HG03025 (cell line): Measurements from ENCODE around the gene HS6ST3.

Experiments used
- ATAC-seq: cut with Tn5 transposase; IDR thresholded peaks from one replicate; pipeline ENCODE4 v1.9.1; 2021; ENCODE audit warnings: mild to moderate bottlenecking, moderate library complexity; ENCODE audit not compliant: unreplicated experiment, low FRiP score

HS6ST3 gene

DNA sequence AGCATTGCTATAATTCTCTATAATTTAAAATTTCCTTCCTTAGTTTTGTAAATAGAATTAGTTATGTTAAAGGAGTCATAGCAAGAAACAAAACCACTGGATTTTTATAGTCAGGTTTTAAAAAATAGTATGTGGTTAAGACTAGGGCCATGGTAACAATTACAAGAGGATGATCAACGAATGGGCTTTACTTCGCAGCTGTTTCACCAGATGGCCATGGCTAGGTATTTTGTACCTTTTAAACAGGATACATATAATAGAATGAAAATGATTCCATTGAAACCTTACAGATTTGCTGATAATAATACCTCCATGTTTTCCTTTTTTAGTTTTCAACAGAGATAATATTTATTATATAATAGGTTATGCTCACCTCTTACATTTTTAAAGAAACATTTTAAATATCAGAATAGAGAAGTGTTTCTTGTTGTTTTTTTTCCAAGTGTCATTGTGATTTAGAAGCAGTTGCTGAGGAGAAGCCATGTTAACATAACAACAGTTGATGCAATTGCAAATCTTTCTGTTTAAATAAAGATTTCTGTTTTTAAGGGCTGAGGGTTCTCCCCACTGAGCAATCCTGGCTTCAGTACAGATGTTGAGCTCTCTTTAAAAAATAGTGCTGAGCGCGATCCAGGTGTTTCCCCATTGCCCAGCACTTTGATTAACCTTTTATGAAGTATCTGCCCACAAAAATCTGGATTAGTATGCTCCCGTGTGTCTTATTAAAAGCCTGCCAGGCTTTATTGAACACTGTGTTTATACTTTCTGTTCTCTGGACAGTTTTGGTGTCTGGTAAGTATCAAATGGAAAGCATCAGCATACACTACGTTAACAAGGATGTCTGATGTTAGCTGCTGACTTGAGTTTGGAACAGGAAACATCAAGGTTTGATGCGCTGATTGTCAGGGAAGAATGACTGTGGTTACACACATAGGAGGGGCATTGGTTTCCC, 205.3 kb downstream of the HS6ST3 start:
- no peak for ATAC-seq

DNA sequence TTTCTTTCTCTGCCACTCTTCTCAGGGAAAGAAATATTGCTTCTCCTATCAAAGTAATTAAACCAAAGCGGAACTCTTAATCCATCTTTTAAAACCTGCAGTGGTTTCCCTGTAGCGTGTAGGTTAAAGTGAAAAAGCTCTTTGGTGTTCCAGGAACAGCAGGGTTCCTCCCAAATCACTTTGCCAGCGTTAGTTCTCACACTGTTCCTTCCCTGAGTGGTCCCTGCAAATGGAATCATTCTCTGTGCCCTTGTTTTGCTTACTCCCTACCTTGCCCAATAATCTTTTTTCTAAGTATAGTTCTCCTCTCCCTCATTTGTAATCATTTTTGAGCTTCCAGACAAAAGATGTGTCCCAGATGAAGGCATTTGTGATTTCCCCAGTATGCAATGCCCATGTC, 207.5 kb downstream of the HS6ST3 start:
- ATAC-seq, result no peak

DNA sequence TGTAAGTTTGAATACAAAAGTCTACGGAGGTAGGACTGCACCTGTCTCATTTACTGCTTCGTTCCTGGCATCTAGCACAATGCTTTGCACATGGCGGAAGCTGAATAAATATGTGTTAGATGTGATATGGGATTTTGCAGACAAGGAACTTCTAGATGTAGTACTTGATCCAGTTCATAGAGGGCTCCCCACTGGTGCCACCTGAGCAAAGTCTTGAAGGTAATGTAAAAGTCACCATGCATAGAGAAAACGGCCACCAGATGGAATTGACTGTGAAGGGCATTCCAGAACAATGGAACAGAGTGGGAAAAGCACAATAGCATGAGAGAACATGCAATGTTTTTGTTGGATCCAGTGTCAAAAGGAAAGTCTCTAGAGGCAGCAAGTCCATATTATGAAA, 209.3 kb downstream of the HS6ST3 start:
- no peak for ATAC-seq

- ATAC-seq, result no peak
Measured at GRCh38 chr13:96308568-96308967, 218.7 kb downstream of the HS6ST3 start.

DNA sequence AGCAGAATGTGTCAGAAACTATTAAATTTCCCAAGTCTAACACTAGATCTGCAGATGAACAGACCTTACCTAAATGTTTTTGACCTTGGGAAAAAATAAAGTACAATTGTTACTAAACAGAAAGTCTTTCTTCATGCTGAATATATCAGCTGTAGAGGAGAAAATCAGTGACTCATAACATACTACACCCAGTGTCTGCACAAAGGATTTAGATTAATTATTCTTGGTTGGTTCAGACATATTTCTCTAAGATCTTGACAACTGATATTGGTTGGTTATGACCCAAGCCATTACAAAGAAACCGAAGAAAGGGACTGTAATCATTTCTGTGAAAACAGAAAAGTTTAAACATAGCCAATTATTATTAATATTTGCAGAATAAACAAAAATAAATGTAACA, 225.1 kb downstream of the HS6ST3 start:
- no peak for ATAC-seq

DNA sequence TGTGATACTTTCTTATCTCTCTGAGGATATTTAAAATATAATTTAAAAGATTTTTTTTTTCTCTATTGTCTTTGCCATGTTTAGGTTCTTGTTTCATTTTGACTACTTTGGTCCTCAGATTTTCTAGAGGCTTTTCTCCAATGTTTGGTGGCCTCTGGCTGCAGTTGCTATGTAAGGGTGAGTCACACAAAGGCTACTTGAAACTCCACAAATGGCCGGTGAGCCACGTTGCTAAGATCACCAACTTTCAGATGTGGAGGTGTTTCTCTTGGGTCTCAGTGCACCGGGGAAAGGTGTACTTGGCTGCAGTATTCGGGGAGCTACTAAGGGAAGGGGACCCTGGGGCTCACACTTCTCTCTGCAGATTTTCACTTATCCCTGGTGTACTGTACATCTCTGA, 248.1 kb downstream of the HS6ST3 start:
- peak; percentile 48 for ATAC-seq

- ATAC-seq, result no peak
Measured at GRCh38 chr13:96342286-96342685, 252.4 kb downstream of the HS6ST3 start.

- ATAC-seq, result no peak
Measured at GRCh38 chr13:96342852-96343465, 253.1 kb downstream of the HS6ST3 start.

DNA sequence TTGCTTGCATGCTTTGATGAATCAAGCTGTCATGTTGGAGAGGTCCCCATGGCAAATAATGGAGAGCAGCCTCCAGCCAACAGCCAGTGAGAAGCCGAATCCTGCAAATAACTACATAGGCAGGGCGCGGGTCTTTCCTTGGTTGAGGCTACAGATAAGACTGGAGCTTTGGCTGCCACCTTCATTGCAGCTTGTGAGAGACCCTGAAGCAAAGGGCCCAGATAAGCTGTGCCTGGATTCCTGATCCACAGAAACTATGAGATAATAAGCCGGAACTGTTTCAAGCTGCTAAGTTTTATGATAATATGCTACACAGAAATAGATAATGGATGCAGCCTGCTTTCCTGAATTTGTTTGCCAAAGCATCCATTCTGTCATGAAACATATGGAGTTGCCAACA, 257.0 kb downstream of the HS6ST3 start:
- no peak for ATAC-seq

DNA sequence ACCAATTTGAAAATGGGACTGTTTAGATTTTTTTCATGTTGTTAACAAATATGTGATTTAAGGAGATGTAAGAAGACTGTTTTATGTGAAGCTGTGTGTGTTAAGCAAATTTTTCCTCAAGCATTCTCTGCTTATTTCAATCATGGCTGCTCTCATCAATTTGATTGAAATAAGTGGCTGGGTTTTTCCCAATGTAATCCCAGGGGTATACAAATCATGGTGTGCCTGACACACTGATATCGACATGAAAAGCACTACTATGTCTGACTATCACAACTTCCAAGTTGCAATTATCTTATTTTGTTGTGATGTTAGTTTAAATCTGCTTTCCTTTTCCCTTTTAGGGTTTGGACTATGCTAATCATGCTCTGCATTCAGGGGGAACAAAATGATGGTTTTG, 283.7 kb downstream of the HS6ST3 start:
- no peak for ATAC-seq

DNA sequence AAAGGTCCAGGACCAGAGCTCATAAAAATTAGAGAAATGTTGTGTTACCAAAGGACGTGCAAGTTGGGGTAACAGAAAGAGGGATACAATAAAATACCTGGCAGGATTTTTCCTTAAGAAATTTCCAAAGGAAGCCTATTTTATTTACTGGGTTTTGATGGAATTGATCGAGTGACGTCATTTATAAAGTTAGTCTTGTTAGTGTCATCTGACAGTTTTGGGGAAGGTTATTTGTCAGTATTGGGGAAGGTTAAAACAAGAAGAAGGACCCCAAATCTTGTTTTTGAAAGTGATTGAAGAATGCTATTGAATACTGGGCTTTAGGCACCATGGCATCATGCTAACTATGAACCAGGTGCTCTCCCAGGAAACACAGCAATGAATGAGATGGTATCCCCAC, 287.9 kb downstream of the HS6ST3 start:
- no peak for ATAC-seq

GRCh38 chr13:96379967-96380366, 290.1 kb downstream of the HS6ST3 start:
- ATAC-seq, result no peak

GRCh38 chr13:96381681-96382080, 291.8 kb downstream of the HS6ST3 start:
- ATAC-seq, result no peak

DNA sequence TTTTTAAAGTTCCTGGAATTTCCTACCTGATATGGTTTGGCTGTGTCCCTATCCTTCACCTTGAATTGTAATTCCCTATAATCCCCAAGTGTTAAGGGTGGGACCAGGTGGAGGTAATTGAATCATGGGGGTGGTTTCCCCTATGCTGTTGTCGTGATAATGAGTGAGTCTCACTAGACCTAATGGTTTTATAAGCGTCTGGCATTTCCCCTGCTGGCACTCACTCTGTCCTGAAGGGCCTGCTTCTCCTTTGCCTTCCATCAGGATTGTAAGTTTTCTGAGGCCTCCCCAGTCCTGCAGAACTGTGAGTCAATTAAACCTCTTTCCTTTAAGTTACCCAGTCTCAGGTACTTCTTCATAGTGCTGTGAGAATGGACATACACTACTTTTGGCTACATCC, 298.7 kb downstream of the HS6ST3 start:
- no peak for ATAC-seq

GRCh38 chr13:96391606-96392005, 301.7 kb downstream of the HS6ST3 start:
- no peak for ATAC-seq

- no peak for ATAC-seq
Measured at GRCh38 chr13:96397807-96398206, 307.9 kb downstream of the HS6ST3 start.

DNA sequence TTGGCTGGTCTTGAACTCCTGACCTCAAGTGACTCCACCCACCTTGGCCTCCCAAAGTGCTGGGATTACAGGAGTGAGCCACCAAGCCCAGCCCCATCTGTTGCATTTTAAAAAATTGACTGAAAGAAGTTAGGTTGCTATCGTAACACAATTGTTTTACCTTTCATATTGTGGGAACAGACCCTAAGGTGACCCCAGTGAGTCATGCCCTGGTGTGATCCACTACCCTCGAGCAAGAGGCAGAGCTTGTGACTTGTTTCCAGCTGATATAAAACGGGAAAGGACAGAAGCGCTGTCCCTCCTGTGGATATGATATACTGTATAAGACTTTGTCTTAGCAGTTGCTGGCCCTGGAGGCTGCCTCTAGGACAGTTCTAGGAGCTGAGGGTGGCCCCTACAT, 308.6 kb downstream of the HS6ST3 start:
- ATAC-seq, result no peak

GRCh38 chr13:96403241-96403640, 313.3 kb downstream of the HS6ST3 start:
- no peak for ATAC-seq

GRCh38 chr13:96403651-96404050, 313.7 kb downstream of the HS6ST3 start:
- ATAC-seq, result no peak

- no peak for ATAC-seq
Measured at GRCh38 chr13:96415831-96416385, 326.0 kb downstream of the HS6ST3 start.

- no peak for ATAC-seq
Measured at GRCh38 chr13:96417939-96418685, 328.2 kb downstream of the HS6ST3 start.
